Thoracic aorta (tissue), 2 donors: ENCODE data around the gene ANO10. TPM values are rescaled to one million over a fixed set of nuclear protein-coding genes. Genes with fewer than 3 reads are reported as not detected.

Source experiments
- ATAC-seq: fragments of 150-250 bp; one replicate; pipeline ENCODE4 v1.8.0; 2017; ENCODE audit warnings: low read depth; ENCODE audit not compliant: insufficient number of reproducible peaks, low FRiP score
- DNase-seq: peaks from one replicate; pipeline ENCODE4 v3.0.0-alpha.2; 2020; ENCODE audit warnings: low spot score
- H3K27ac ChIP-seq, 2 donors: fragments of 200-600 bp; sonication (generic); 1 replicate in 1 of 2; 2 replicates in 1 of 2; pipeline ENCODE4 v1.5.1; 2016; ENCODE audit warnings: mild to moderate bottlenecking in 2 of 2, moderate library complexity in 2 of 2
- H3K27me3 ChIP-seq: fragments of 200-600 bp; sonication (generic); replicated peaks from 2 replicates; pipeline ENCODE4 v1.6.0; 2016; ENCODE audit warnings: mild to moderate bottlenecking; ENCODE audit not compliant: insufficient read depth
- H3K36me3 ChIP-seq: fragments of 200-600 bp; sonication (generic); one replicate; pipeline ENCODE4 v1.5.1; 2016
- H3K4me1 ChIP-seq, 2 donors: fragments of 200-600 bp; sonication (generic); 1 replicate in 1 of 2; 2 replicates in 1 of 2; pipeline versions ENCODE4 v1.5.1 to v1.6.0; 2016; ENCODE audit warnings: low read depth in 2 of 2, mild to moderate bottlenecking in 1 of 2; ENCODE audit not compliant: control insufficient read depth in 1 of 2
- H3K4me3 ChIP-seq: fragments of 200-600 bp; sonication (generic); 2 replicates; pipeline ENCODE4 v1.5.1; 2016; ENCODE audit warnings: mild to moderate bottlenecking
- H3K9me3 ChIP-seq: fragments of 200-600 bp; sonication (generic); 2 replicates; pipeline ENCODE4 v1.5.1; 2016
- CTCF ChIP-seq: fragments of 200-600 bp; sonication (generic); IDR thresholded peaks from one replicate; pipeline ENCODE4 v1.5.1; 2019; ENCODE audit warnings: antibody characterized with exemption
- total RNA-seq, 2 donors: library from RNA; depleted of rRNA; stranded (reverse); fragments of >200 nt; gene quantifications; one replicate each; pipeline versions ENCODE4 v1.1.0 to v1.2.3, GENCODE V29; 2016

ANO10 gene
- total RNA-seq, 2 donors from 2014 or later = 22.4 to 23.2 TPM

DNA sequence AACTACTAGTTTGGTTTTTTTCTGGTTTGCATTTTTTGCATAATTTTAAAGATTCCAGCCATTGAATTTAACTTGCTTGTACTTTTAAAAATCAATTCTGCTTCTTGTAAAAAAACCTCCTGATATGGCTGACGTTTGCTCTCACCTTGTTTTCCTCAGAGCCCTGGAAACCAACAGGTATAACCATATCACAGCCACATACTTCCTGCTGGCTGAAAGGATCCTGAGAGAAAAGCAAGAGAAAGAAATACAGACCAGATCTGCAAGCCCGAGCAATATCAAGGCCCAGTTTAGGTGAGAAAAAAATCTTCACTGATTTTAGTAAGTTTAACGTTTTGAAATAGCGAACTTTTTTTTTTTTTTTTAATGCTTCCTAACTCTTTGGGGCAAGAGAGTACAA, 278.6 kb downstream of the ANO10 start:
- no peak for TF ChIP-seq CTCF
- no peak for DNase-seq
- Histone ChIP-seq H3K36me3 (peaks cover 37% of the 10 kb centered on the region), H3K27me3 (no peaks in the 10 kb centered on the region), H3K4me3 (no peak overlapping the region), H3K9me3 (peaks cover 10% of the 10 kb centered on the region), H3K27ac (no peak overlapping the region), H3K4me1 (no peaks in the 10 kb centered on the region)
- no peak for ATAC-seq

- Histone ChIP-seq H3K36me3 (peaks cover 27% of the 10 kb centered on the region), H3K27me3 (no peaks in the 10 kb centered on the region), H3K27ac (no peak overlapping the region), H3K4me1 (no peaks in the 10 kb centered on the region), H3K4me3 (no peak overlapping the region), H3K9me3 (peaks cover 22% of the 10 kb centered on the region)
- DNase-seq (no peak), ATAC-seq (no peak)
- no peak for TF ChIP-seq CTCF
Observed at GRCh38 chr3:43341788-43342187, 280.0 kb downstream of the ANO10 start.

- Histone ChIP-seq H3K4me3 (no peak overlapping the region), H3K27me3 (no peaks in the 10 kb centered on the region), H3K27ac (no peak overlapping the region), H3K9me3 (peaks cover 32% of the 10 kb centered on the region), H3K36me3 (peaks cover 35% of the 10 kb centered on the region), H3K4me1 (no peaks in the 10 kb centered on the region)
- no peak for TF ChIP-seq CTCF
- ATAC-seq = no peak
- no peak for DNase-seq
Observed at GRCh38 chr3:43340403-43340802, 281.4 kb downstream of the ANO10 start.

GRCh38 chr3:43338295-43338694, 283.5 kb downstream of the ANO10 start:
- H3K36me3 ChIP-seq = peaks cover 21% of the 10 kb centered on the region
- H3K27ac ChIP-seq = no peak overlapping the region
- H3K27me3 ChIP-seq = no peaks in the 10 kb centered on the region
- no peak for DNase-seq
- no peaks in the 10 kb centered on the region for H3K4me1 ChIP-seq
- H3K4me3 ChIP-seq = no peak overlapping the region
- H3K9me3 ChIP-seq = peaks cover 35% of the 10 kb centered on the region
- TF ChIP-seq CTCF = no peak
- ATAC-seq = no peak

DNA sequence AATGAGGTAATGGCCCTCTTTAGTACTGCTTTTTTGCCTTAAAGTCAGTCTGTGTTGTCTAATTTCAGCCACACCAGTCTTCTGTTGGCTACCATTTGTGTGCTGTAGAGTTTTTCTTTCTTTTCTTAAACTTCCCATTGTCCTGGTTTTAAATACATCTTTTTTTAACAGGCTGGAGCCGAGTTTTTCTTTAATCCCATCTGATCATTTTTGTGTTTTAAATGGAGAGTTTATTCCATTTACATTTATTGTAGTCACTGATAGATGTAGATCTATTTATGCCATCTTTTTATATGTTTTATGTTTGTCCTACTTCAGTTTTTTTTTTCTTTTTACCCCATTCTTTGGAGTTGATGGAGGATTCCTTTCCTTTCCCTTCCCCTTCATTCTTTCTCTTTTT, 286.0 kb downstream of the ANO10 start:
- Histone ChIP-seq H3K27ac (no peak overlapping the region), H3K4me3 (no peak overlapping the region), H3K36me3 (peaks cover 19% of the 10 kb centered on the region), H3K27me3 (no peaks in the 10 kb centered on the region), H3K9me3 (peaks cover 35% of the 10 kb centered on the region), H3K4me1 (no peaks in the 10 kb centered on the region)
- ATAC-seq (no peak), DNase-seq (no peak)
- no peak for TF ChIP-seq CTCF
